Measurements from ENCODE around the gene SPSB3. TPM values are rescaled to one million over a fixed set of nuclear protein-coding genes. Genes with fewer than 3 reads are reported as not detected.

SPSB3 gene
- total and polyA plus RNA-seq, 2 of the 4 experiments (the other 2 are of a cell fraction) = 9.1 to 30.8 TPM

GRCh38 chr16:1771864-1772361, 10.5 kb downstream of the SPSB3 start:
- peaks cover 12 to 49% of the 10 kb centered on the region in 2 experiments for H3K79me1 ChIP-seq (ENCODE audit: low read depth in 1 of 2, low read length in 2 of 2)
- no peak overlapping the region for H3K56ac ChIP-seq (ENCODE audit: extremely low read depth, insufficient read depth, low read length)
- peak overlapping the region; percentile 85 for H3K4ac ChIP-seq (ENCODE audit: low read depth, low read length)
- no peak overlapping the region for H2BK120ac ChIP-seq (ENCODE audit: low read depth, low read length)
- no peak for ATAC-seq (ENCODE audit: low read depth)
- H2AFZ ChIP-seq (replicated peaks; ENCODE audit: low read length, poor library complexity) = peak overlapping the region; percentile 94
- no peak overlapping the region for H3K14ac ChIP-seq (replicated peaks; ENCODE audit: low read depth, low read length)
- peak overlapping the region; percentile 35 to 92; a peak in 2 of 4 replicates for H4K8ac ChIP-seq (ENCODE audit: low read depth in 2 of 2, low read length in 2 of 2)
- H3K9me1 ChIP-seq (ENCODE audit: insufficient read depth, low read length) = 0 out of 2 replicates have a peak, but pooled peaks cover 3% of the 10 kb centered on the region
- H3K36me3 ChIP-seq (ENCODE audit: control insufficient read depth, insufficient read depth, low read length) = peaks cover 33% of the 10 kb centered on the region
- peak overlapping the region; percentile 90 for H3K4me2 ChIP-seq (ENCODE audit: low read depth, low read length)
- CTCF ChIA-PET = no interaction called here
- peak overlapping the region; percentile 10 for H3K23ac ChIP-seq (ENCODE audit: low read depth, low read length)
- H3K4me1 ChIP-seq (ENCODE audit: control insufficient read depth, insufficient read depth, low read length) = peaks cover 13% of the 10 kb centered on the region
- H3K9ac ChIP-seq (ENCODE audit: low read depth, low read length) = peak overlapping the region; percentile 88
- H2BK15ac ChIP-seq (ENCODE audit: low read depth, low read length) = no peak overlapping the region
- peak overlapping the region; percentile 53; the same call in 1 of the 2 replicates for H4K5ac ChIP-seq (ENCODE audit: low read depth, low read length)
- WGBS, 2 experiments (ENCODE audit: extremely low coverage in 2 of 2, insufficient read length in 1 of 2) = 10% methylated on average over 10 of the region's 22 CpGs; no CpG with 5 or more reads in 1 of the 2 experiments
- H2BK20ac ChIP-seq (ENCODE audit: low read depth, low read length) = no peak overlapping the region
- peak overlapping the region; percentile 93 for H3K4me3 ChIP-seq (ENCODE audit: insufficient read depth, low read depth, low read length)
- H3K18ac ChIP-seq (ENCODE audit: low read depth, low read length) = no peak overlapping the region
- POLR2A ChIA-PET (ENCODE audit: unreplicated experiment) = no interaction called here
- H3K27me3 ChIP-seq (ENCODE audit: control insufficient read depth, insufficient read depth, low read length) = no peaks in the 10 kb centered on the region
- peaks cover 28% of the 10 kb centered on the region for H4K20me1 ChIP-seq (ENCODE audit: insufficient read depth, low read length)
- in situ Hi-C loops (cut with MboI; ENCODE audit: low sequenced_read_pairs) (no loop called here), dilution Hi-C loops (cut with HindIII; ENCODE audit: low sequenced_read_pairs, unreplicated experiment) (no loop called here), intact Hi-C loops (cut with micrococcal nuclease) (no loop called here)
- BruUV-seq (replicated peaks) = TSS peak; percentile 86
- H4K91ac ChIP-seq (ENCODE audit: insufficient read depth, low read depth, low read length) = no peak overlapping the region
- peak overlapping the region; percentile 94 for H2AK9ac ChIP-seq (replicated peaks; ENCODE audit: low read depth, low read length, poor library complexity)
- TF ChIP-seq MXI1 (IDR thresholded peaks at IDR 0.05; ENCODE audit: borderline replicate concordance, low read depth, low read length) (no peak), RCOR1 (IDR thresholded peaks at IDR 0.05; ENCODE audit: insufficient replicate concordance, low read length) (no peak), CTCF (conservative IDR thresholded peaks at IDR 0.05; ENCODE audit: low read depth, low read length) (no peak), SMC3 (IDR thresholded peaks at IDR 0.05; ENCODE audit: low read depth, low read length) (no peak), CHD1 (IDR thresholded peaks at IDR 0.05; ENCODE audit: low read depth, low read length) (no peak), USF2 (IDR thresholded peaks at IDR 0.05; ENCODE audit: low read depth, low read length) (no peak), NFE2L2 (IDR thresholded peaks at IDR 0.05; ENCODE audit: low read depth, low read length) (no peak), RAD21 (IDR thresholded peaks at IDR 0.05; ENCODE audit: low read length) (no peak), CEBPB (IDR thresholded peaks at IDR 0.05; ENCODE audit: low read depth, low read length) (no peak)
- DNase-seq = no peak
- peak overlapping the region; percentile 93 for H2AK5ac ChIP-seq (ENCODE audit: low read depth, low read length)
- peak overlapping the region; percentile 85 for H3K27ac ChIP-seq (ENCODE audit: insufficient read depth, low read length)
- H2BK5ac ChIP-seq (ENCODE audit: low read depth, low read length, poor library complexity, severe bottlenecking) = peak overlapping the region; percentile 27
- H3K9me3 ChIP-seq (ENCODE audit: control insufficient read depth, insufficient read depth, low read length) = no peaks in the 10 kb centered on the region

Data from IMR-90 (cell line).